ENCODE data around the gene GYG2. TPM values are rescaled to one million over a fixed set of nuclear protein-coding genes. Genes with fewer than 3 reads are reported as not detected.

The GYG2 gene
- total RNA-seq, 1 donor from 2014 or later: 44.4 TPM

DNA sequence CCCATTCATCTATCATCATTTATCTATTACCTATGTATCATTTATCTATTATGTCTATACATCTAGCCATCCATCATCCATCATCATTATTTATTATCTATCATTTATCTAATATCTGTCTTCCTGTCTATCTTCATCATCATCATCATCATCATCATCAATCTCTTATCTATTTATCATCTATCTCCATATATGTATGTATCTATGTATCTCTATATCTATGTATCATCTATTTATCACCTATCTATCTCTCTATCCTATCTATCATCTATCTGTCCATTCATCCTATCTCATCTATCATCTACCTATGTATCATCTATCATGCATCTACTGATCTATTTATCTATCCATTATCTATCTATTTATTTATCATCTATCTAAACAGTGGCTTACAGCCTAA, 3.8 kb upstream of the GYG2 start:
- H4K20me1 ChIP-seq (ENCODE audit: low read depth): no peaks in the 10 kb centered on the region

DNA sequence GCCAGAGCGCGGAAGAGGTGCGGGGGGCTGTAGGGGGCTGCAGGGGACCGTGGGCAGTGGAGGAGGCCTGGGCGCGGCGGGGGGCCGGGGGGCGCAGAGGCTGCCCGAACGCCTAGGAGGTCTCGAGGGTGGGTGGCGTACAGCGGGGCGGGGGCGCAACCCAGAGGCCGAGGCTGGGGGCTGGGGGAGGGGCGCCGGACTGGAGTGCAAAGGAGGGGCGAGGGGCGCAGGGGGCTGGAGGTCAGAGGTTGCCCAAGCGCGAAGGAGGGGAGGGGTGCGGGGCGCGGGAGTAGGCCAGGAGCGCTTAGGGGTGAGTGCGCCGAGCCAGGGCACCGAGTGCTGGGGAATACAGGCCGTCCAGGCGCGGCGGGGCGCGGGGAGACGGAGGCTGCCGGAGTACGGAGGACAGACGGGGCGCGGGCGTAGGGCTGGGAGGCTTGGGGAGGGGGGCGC, 255 bp downstream of the GYG2 start:
- no peak for TF ChIP-seq EZH2phosphoT487 (IDR thresholded peaks at IDR 0.05)
- no peak for TF ChIP-seq EZH2 (IDR thresholded peaks at IDR 0.05)
- TF ChIP-seq, protein P1, sequence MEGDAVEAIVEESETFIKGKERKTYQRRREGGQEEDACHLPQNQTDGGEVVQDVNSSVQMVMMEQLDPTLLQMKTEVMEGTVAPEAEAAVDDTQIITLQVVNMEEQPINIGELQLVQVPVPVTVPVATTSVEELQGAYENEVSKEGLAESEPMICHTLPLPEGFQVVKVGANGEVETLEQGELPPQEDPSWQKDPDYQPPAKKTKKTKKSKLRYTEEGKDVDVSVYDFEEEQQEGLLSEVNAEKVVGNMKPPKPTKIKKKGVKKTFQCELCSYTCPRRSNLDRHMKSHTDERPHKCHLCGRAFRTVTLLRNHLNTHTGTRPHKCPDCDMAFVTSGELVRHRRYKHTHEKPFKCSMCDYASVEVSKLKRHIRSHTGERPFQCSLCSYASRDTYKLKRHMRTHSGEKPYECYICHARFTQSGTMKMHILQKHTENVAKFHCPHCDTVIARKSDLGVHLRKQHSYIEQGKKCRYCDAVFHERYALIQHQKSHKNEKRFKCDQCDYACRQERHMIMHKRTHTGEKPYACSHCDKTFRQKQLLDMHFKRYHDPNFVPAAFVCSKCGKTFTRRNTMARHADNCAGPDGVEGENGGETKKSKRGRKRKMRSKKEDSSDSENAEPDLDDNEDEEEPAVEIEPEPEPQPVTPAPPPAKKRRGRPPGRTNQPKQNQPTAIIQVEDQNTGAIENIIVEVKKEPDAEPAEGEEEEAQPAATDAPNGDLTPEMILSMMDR (IDR thresholded peaks at IDR 0.05): no peak
- Mint-ChIP-seq H3K9me3 (peaks cover 8% of the 10 kb centered on the region), H3K27me3 (ENCODE audit: insufficient read depth, low read depth) (peaks cover 2% of the 10 kb centered on the region), H3K27ac (no peak overlapping the region), H3K36me3 (peaks cover 28% of the 10 kb centered on the region), H3K4me3 (peak overlapping the region; percentile 84), H3K4me1 (peaks cover 11% of the 10 kb centered on the region)
- no peak overlapping the region for H3K27ac ChIP-seq
- peaks cover 12% of the 10 kb centered on the region for H4K20me1 ChIP-seq (ENCODE audit: low read depth)
- H3K36me3 ChIP-seq: no peaks in the 10 kb centered on the region
- H3K27me3 ChIP-seq: peaks cover 4% of the 10 kb centered on the region
- H3F3A ChIP-seq (ENCODE audit: low read depth): peaks cover 27% of the 10 kb centered on the region
- peak overlapping the region; percentile 17 for H2AFZ ChIP-seq (replicated peaks)
- peak; percentile 86 for DNase-seq (ENCODE audit: low spot score)
- H3K4me3 ChIP-seq: peak overlapping the region; percentile 81
- no peak overlapping the region for H3K9ac ChIP-seq
- no peaks in the 10 kb centered on the region for H3K9me3 ChIP-seq (ENCODE audit: low read depth)
- H3K4me1 ChIP-seq: peaks cover 16% of the 10 kb centered on the region
- H3K4me2 ChIP-seq: peak overlapping the region; percentile 98
- H3K79me2 ChIP-seq (ENCODE audit: low read depth): peaks cover 44% of the 10 kb centered on the region

More for the DNA sequence above, 3.8 kb upstream of the GYG2 start:
- H3K27me3 ChIP-seq: peaks cover 4% of the 10 kb centered on the region
- Mint-ChIP-seq H3K36me3 (no peaks in the 10 kb centered on the region), H3K27me3 (ENCODE audit: insufficient read depth, low read depth) (peaks cover 2% of the 10 kb centered on the region), H3K27ac (no peak overlapping the region), H3K9me3 (no peaks in the 10 kb centered on the region), H3K4me3 (no peak overlapping the region), H3K4me1 (no peaks in the 10 kb centered on the region)
- H3K36me3 ChIP-seq: no peaks in the 10 kb centered on the region
- no peak overlapping the region for H3K9ac ChIP-seq
- H3K27ac ChIP-seq: no peak overlapping the region
- TF ChIP-seq EZH2phosphoT487 (IDR thresholded peaks at IDR 0.05) (no peak), EZH2 (IDR thresholded peaks at IDR 0.05) (no peak)
- TF ChIP-seq, protein P1 (IDR thresholded peaks at IDR 0.05): no peak
- peaks cover 9% of the 10 kb centered on the region for H3K79me2 ChIP-seq (ENCODE audit: low read depth)
- H3K4me3 ChIP-seq: no peak overlapping the region
- no peaks in the 10 kb centered on the region for H3K9me3 ChIP-seq (ENCODE audit: low read depth)
- peaks cover 5% of the 10 kb centered on the region for H3K4me1 ChIP-seq
- H3K4me2 ChIP-seq: no peak overlapping the region
- peaks cover 27% of the 10 kb centered on the region for H3F3A ChIP-seq (ENCODE audit: low read depth)
- DNase-seq (ENCODE audit: low spot score): no peak
- H2AFZ ChIP-seq (replicated peaks): no peak overlapping the region

DNA sequence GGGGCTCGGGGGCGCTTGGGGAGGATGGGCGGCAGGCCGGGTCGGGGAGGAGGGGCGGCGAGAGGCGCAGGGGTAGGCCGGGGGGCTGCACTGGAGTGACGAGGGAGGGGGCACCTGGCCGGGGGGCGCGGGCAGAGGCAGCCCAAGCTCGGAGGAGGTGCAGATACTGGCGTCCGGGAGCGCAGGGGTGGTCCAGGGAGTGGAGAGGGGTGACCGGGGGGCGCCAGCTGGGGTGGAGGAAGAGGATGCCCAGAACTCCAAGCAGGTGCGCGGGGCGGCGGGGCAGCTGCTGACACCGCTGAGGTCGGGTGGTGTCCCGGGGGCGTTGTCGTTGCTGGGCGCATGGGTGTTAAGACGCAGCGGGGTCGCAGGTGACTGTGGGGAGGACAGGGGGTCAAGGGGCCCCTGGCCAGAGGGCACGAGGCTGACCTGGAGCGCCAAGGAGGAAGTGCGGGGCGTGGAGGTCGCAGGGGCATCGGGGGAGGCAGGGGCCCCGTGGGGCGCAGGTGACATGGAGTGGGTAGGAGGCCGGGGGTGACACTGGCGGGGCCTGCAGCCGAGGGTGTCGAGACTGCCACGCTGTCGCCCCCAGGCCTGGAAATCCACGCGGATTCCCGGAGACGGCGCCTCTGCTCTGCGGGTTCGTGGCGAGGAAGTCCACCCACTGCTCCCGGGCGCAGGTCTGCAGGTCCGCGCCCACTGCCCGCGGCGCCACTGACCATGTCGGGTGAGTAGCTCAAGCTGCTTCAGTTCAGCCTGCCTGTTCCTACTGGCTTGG, 928 bp downstream of the GYG2 start:
- Histone ChIP-seq H3K4me2 (peak overlapping the region; percentile 98), H3K9me3 (ENCODE audit: low read depth) (no peaks in the 10 kb centered on the region)

More for the DNA sequence above, 928 bp downstream of the GYG2 start:
- H3K4me3 ChIP-seq: peak overlapping the region; percentile 81
- peaks cover 34% of the 10 kb centered on the region for H3K36me3 Mint-ChIP-seq
- H3K9me3 Mint-ChIP-seq: peaks cover 8% of the 10 kb centered on the region
- TF ChIP-seq EZH2 (IDR thresholded peaks at IDR 0.05) (no peak), EZH2phosphoT487 (IDR thresholded peaks at IDR 0.05) (no peak)
- TF ChIP-seq, protein P1 (IDR thresholded peaks at IDR 0.05): no peak
- peaks cover 12% of the 10 kb centered on the region for H4K20me1 ChIP-seq (ENCODE audit: low read depth)
- no peak overlapping the region for H3K27ac Mint-ChIP-seq
- peak overlapping the region; percentile 84 for H3K4me3 Mint-ChIP-seq
- peaks cover 11% of the 10 kb centered on the region for H3K4me1 Mint-ChIP-seq
- peak; percentile 42 for DNase-seq (ENCODE audit: low spot score)
- peaks cover 4% of the 10 kb centered on the region for H3K27me3 ChIP-seq
- no peak overlapping the region for H2AFZ ChIP-seq (replicated peaks)
- peaks cover 49% of the 10 kb centered on the region for H3K79me2 ChIP-seq (ENCODE audit: low read depth)
- H3K27me3 Mint-ChIP-seq (ENCODE audit: insufficient read depth, low read depth): no peaks in the 10 kb centered on the region
- H3K4me1 ChIP-seq: peaks cover 16% of the 10 kb centered on the region
- H3K27ac ChIP-seq: no peak overlapping the region
- peaks cover 27% of the 10 kb centered on the region for H3F3A ChIP-seq (ENCODE audit: low read depth)
- no peak overlapping the region for H3K9ac ChIP-seq
- no peaks in the 10 kb centered on the region for H3K36me3 ChIP-seq

All from neural progenitor cell (in vitro differentiated cells).